WERI-Rb-1 (cell line): ENCODE data around the gene TSR1.
A peak's percentile ranks its signal among the peaks of the same experiment; 100 is the strongest.

ENCODE experiments used
- DNase-seq: peaks from one replicate; pipeline ENCODE4 v3.0.0-alpha.2; 2020
- H3K27ac ChIP-seq: fragments of 250-450 bp; sonication (Bioruptor Pico); 2 replicates; pipeline ENCODE4 v1.5.1; 2020; ENCODE audit warnings: mild to moderate bottlenecking, moderate library complexity
- H3K27me3 ChIP-seq: fragments of 250-450 bp; sonication (Bioruptor Pico); 2 replicates; pipeline ENCODE4 v1.5.1; 2021; ENCODE audit warnings: mild to moderate bottlenecking, low read depth, moderate library complexity; ENCODE audit not compliant: insufficient read depth, severe bottlenecking
- H3K36me3 ChIP-seq: fragments of 250-450 bp; sonication (Bioruptor Pico); 2 replicates; pipeline ENCODE4 v1.5.1; 2020; ENCODE audit warnings: mild to moderate bottlenecking, moderate library complexity
- H3K4me3 ChIP-seq: 2 replicates; pipeline ENCODE4 v1.5.1; 2011; ENCODE audit warnings: low read depth, mild to moderate bottlenecking, control low read depth, low read length
- H3K9me3 ChIP-seq: fragments of 250-450 bp; sonication (Bioruptor Pico); 2 replicates; pipeline ENCODE4 v1.5.1; 2021; ENCODE audit warnings: mild to moderate bottlenecking, moderate library complexity; ENCODE audit not compliant: severe bottlenecking
- TF ChIP-seq, protein P1 (sequence below): IDR thresholded peaks from 2 replicates; pipeline ENCODE4 v1.5.1; 2011; ENCODE audit warnings: low read depth, mild to moderate bottlenecking, control low read depth, inconsistent platforms, low read length

Gene TSR1

DNA sequence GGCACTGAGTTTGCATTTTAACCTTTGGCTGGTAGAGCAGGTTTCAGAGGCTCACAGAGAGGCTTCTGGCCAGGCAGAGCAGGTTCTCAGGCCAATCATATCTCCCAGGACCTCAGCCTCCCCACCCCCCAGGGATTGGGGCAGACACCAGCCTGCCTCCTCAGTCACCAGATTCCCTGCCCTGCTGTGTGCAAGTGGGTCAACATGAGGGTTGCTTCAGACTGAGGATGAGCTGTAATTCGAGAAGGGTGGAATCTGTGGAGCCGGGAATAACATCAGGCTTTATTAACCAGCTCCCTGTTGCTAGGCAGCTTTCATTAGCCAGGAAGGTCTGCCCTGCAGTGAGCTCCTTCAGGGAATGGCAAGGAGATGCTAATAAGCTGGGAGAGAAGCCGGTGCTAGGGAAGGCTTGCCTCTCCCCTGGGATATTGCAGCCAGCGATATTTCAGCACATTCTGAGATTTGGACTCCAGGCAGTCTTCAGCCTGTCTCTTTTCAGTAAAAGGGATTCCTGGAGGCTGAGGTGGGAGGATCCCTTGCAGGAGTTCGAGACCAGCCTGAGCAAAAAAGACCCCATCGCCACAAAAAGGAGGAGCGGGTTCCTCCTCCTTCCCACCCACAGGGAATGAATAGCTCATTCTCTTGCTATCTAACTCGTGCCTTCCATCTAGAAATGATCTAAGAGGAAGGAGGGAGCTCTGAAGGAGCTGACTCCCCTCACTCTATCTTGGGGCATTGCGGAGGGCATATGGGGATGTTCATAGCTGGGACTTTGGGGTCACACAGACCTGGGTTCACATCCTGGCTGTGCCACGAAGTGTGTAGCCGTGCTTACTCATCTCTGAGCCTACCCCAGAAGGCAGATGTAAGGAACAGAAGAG, 11.8 kb upstream of the TSR1 start:
- DNase-seq: peak; percentile 94
- peak overlapping the region; percentile 77 for H3K27ac ChIP-seq
- no peaks in the 10 kb centered on the region for H3K27me3 ChIP-seq
- no peaks in the 10 kb centered on the region for H3K9me3 ChIP-seq
- no peak overlapping the region; the same call in 1 of the 2 replicates for H3K4me3 ChIP-seq
- peaks cover 7% of the 10 kb centered on the region for H3K36me3 ChIP-seq
- TF ChIP-seq, protein P1, sequence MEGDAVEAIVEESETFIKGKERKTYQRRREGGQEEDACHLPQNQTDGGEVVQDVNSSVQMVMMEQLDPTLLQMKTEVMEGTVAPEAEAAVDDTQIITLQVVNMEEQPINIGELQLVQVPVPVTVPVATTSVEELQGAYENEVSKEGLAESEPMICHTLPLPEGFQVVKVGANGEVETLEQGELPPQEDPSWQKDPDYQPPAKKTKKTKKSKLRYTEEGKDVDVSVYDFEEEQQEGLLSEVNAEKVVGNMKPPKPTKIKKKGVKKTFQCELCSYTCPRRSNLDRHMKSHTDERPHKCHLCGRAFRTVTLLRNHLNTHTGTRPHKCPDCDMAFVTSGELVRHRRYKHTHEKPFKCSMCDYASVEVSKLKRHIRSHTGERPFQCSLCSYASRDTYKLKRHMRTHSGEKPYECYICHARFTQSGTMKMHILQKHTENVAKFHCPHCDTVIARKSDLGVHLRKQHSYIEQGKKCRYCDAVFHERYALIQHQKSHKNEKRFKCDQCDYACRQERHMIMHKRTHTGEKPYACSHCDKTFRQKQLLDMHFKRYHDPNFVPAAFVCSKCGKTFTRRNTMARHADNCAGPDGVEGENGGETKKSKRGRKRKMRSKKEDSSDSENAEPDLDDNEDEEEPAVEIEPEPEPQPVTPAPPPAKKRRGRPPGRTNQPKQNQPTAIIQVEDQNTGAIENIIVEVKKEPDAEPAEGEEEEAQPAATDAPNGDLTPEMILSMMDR: no peak

GRCh38 chr17:2346475-2346874, 10.2 kb upstream of the TSR1 start:
- Histone ChIP-seq H3K27ac (no peak overlapping the region), H3K27me3 (no peaks in the 10 kb centered on the region), H3K36me3 (peaks cover 12% of the 10 kb centered on the region), H3K9me3 (no peaks in the 10 kb centered on the region), H3K4me3 (no peak overlapping the region)
- TF ChIP-seq, protein P1: no peak
- DNase-seq: no peak

DNA sequence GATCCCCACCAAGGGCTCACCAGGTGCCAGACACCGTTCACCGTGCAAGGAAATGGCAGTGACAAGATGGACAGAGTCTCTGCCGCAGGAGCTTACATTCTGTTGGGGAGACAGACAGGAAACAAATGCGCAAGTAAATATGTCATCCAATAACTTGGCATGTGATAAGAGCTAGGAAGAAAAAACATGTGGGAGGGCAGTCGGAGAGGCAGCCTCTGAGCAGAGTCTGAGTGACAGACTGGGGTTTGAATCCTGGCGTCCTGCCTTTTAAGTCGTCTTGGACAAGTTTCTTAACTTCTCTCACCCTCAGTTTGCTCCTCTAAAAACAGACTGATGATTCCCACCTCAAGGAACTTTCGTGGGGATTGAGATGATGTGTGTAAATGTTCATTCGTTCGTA, 8.3 kb upstream of the TSR1 start:
- no peaks in the 10 kb centered on the region for H3K27me3 ChIP-seq
- DNase-seq: no peak
- no peak overlapping the region for H3K4me3 ChIP-seq
- no peak overlapping the region for H3K27ac ChIP-seq
- H3K9me3 ChIP-seq: no peaks in the 10 kb centered on the region
- peaks cover 14% of the 10 kb centered on the region for H3K36me3 ChIP-seq
- TF ChIP-seq, protein P1: no peak

- Histone ChIP-seq H3K4me3 (no peak overlapping the region), H3K36me3 (peaks cover 18% of the 10 kb centered on the region), H3K9me3 (no peaks in the 10 kb centered on the region), H3K27me3 (no peaks in the 10 kb centered on the region), H3K27ac (no peak overlapping the region)
- no peak for DNase-seq
- TF ChIP-seq, protein P1: no peak
These were observed 7.2 kb upstream of the TSR1 start for GRCh38 chr17:2343421-2343820.

DNA sequence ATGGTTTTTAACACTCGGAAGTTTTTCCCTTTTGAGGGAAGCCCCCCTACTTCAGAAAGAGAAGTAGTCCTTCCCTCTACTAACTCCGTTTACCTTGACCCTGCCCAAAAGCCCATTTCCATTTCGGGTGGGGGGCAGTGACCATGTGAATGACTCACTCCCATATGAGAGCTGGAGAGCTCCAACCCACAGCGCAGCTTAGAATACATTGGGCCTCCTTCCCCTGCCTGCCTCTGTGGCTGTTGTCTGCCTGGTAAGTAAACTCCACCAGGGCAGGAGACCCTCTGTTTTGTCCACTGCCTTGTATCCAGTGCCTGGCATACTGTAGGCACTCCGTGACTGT, 2.0 kb upstream of the TSR1 start:
- Histone ChIP-seq H3K4me3 (peak overlapping the region; percentile 76), H3K27ac (peak overlapping the region; percentile 78), H3K36me3 (peaks cover 39% of the 10 kb centered on the region), H3K9me3 (no peaks in the 10 kb centered on the region), H3K27me3 (no peaks in the 10 kb centered on the region)
- TF ChIP-seq, protein P1: no peak
- no peak for DNase-seq
